Osteoblast (primary cell): Measurements from ENCODE around the gene ANKRD13C. TPM values are rescaled to one million over a fixed set of nuclear protein-coding genes. Genes with fewer than 3 reads are reported as not detected.
"Not testable (repeated sequence)": the region's sequence is repeated elsewhere in the genome, so short reads cannot be mapped to it uniquely, and the experiment has no call there.

Experiments
- DNase-seq: peaks from one replicate; pipeline ENCODE4 v3.0.0; 2011; ENCODE audit warnings: low spot score, mixed read lengths; ENCODE audit not compliant: insufficient read length; ENCODE audit errors: missing footprints
- H2AFZ ChIP-seq: 2 replicates; pipeline ENCODE4 v1.6.0; 2011; ENCODE audit warnings: mild to moderate bottlenecking, low read length
- H3K27ac ChIP-seq: 2 replicates; pipeline ENCODE4 v1.5.1; 2011; ENCODE audit warnings: mild to moderate bottlenecking, low read depth, low read length, moderate library complexity
- H3K27me3 ChIP-seq: 2 replicates; pipeline ENCODE4 v1.6.0; 2012; ENCODE audit warnings: mild to moderate bottlenecking, control low read depth, inconsistent platforms, low read length, moderate library complexity; ENCODE audit not compliant: insufficient read depth
- H3K36me3 ChIP-seq: 2 replicates; pipeline ENCODE4 v1.5.1; 2011; ENCODE audit warnings: mild to moderate bottlenecking, low read length, control low read depth, moderate library complexity; ENCODE audit not compliant: insufficient read depth
- H3K4me1 ChIP-seq: 2 replicates; pipeline ENCODE4 v1.5.1; 2011; ENCODE audit warnings: mild to moderate bottlenecking, low read length, control low read depth, moderate library complexity; ENCODE audit not compliant: insufficient read depth
- H3K4me2 ChIP-seq: 2 replicates; pipeline ENCODE4 v1.6.0; 2011; ENCODE audit warnings: mild to moderate bottlenecking, low read length; ENCODE audit not compliant: insufficient read depth
- H3K4me3 ChIP-seq: fragments of 200-600 bp; sonication (generic); 3 replicates; pipeline ENCODE4 v1.5.1; 2012; ENCODE audit warnings: mild to moderate bottlenecking, low read length, inconsistent platforms; ENCODE audit not compliant: insufficient read depth
- H3K79me2 ChIP-seq: 2 replicates; pipeline ENCODE4 v1.6.0; 2012; ENCODE audit warnings: mild to moderate bottlenecking, low read length, control low read depth, inconsistent platforms; ENCODE audit not compliant: insufficient read depth
- H3K9me3 ChIP-seq: 2 replicates; pipeline ENCODE4 v1.5.1; 2011; ENCODE audit warnings: low read depth, low read length, control low read depth
- H4K20me1 ChIP-seq: 2 replicates; pipeline ENCODE4 v1.6.0; 2012; ENCODE audit warnings: mild to moderate bottlenecking, low read length, control low read depth; ENCODE audit not compliant: insufficient read depth
- CTCF ChIP-seq: IDR thresholded peaks from 2 replicates; pipeline ENCODE4 v1.5.1; 2011; ENCODE audit warnings: mild to moderate bottlenecking, low read depth, low read length, moderate library complexity; ENCODE audit errors: extremely low read depth
- total RNA-seq: library from RNA; depleted of rRNA; stranded (reverse); fragments of >200 nt; gene quantifications from 2 replicates; pipeline ENCODE4 v1.2.3, GENCODE V29; 2012

The ANKRD13C gene
- total RNA-seq, 1 donor, result 39.1 TPM

DNA sequence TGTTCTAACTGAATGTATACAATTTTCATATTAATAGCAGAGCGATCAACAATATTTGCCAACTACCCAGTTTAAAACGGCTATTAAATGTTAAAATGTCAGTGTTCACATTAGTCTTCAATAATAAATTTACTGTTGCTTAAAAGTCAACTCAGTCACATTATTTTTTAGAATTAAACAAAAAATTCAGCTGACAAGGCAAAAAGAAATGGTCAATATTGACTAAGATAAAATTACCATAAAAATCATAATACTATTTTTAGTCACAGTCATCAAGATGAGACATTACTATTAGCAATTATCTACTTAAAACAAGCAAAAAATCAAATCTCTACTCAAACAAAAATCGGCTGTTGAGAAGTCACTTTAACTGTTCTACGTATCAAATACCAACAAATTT lies 1.5 kb downstream of the ANKRD13C start:
- Histone ChIP-seq H3K9me3 (no peaks in the 10 kb centered on the region), H2AFZ (no peak overlapping the region)
- no peak for DNase-seq

GRCh38 chr1:70349799-70350198 lies 4.7 kb downstream of the ANKRD13C start:
- not testable (repeated sequence) for DNase-seq, H3K4me3 ChIP-seq, H3K27me3 ChIP-seq, H3K36me3 ChIP-seq, H3K4me1 ChIP-seq, H3K9me3 ChIP-seq, H3K4me2 ChIP-seq, H2AFZ ChIP-seq, H3K27ac ChIP-seq
- Histone ChIP-seq H4K20me1 (peaks cover 37% of the 10 kb centered on the region), H3K79me2 (peaks cover 93% of the 10 kb centered on the region)

More for the DNA sequence above, 1.5 kb downstream of the ANKRD13C start:
- TF ChIP-seq CTCF, result no peak
- H3K4me1 ChIP-seq, result no peaks in the 10 kb centered on the region
- H3K36me3 ChIP-seq, result no peaks in the 10 kb centered on the region
- peaks cover 67% of the 10 kb centered on the region for H3K79me2 ChIP-seq
- H3K4me3 ChIP-seq, result peak overlapping the region; percentile 94
- H3K27me3 ChIP-seq, result no peaks in the 10 kb centered on the region
- H3K4me2 ChIP-seq, result peak overlapping the region; percentile 94
- H4K20me1 ChIP-seq, result peaks cover 25% of the 10 kb centered on the region
- peak overlapping the region; percentile 97 for H3K27ac ChIP-seq

GRCh38 chr1:70348399-70349165 lies 5.9 kb downstream of the ANKRD13C start:
- Histone ChIP-seq H3K27me3 (no peaks in the 10 kb centered on the region), H3K79me2 (peaks cover 94% of the 10 kb centered on the region), H2AFZ (no peak overlapping the region), H4K20me1 (peaks cover 37% of the 10 kb centered on the region), H3K4me3 (no peak overlapping the region), H3K9me3 (no peaks in the 10 kb centered on the region), H3K27ac (no peak overlapping the region), H3K4me1 (no peaks in the 10 kb centered on the region), H3K4me2 (no peak overlapping the region), H3K36me3 (no peaks in the 10 kb centered on the region)
- DNase-seq, result no peak
- no peak for TF ChIP-seq CTCF

DNA sequence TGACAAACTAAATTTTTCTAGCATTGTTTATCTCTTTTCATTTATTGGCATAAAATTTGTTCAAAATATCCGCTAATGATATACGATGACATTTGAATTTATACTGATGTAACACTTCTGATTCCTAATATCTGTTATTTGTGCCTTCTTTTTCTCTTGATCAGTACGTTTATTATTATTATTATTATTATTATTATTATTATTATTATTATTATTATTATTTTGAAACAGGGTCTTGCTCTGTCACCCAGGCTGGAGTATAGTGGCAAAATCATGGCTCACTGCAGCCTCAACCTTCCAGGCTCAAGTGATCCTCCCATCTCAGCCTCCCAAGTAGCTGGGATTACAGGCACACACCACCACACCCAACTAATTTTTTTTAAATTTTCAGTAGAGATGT lies 14.9 kb downstream of the ANKRD13C start:
- not testable (repeated sequence) for H2AFZ ChIP-seq, H3K27me3 ChIP-seq, H3K27ac ChIP-seq, H3K36me3 ChIP-seq, H3K4me1 ChIP-seq, H3K4me3 ChIP-seq, H3K4me2 ChIP-seq, H4K20me1 ChIP-seq, H3K9me3 ChIP-seq, DNase-seq
- peaks cover 80% of the 10 kb centered on the region for H3K79me2 ChIP-seq

GRCh38 chr1:70336050-70336449 lies 18.5 kb downstream of the ANKRD13C start:
- Histone ChIP-seq H3K27me3 (no peaks in the 10 kb centered on the region), H3K36me3 (peaks cover 9% of the 10 kb centered on the region), H3K4me2 (no peak overlapping the region), H3K79me2 (peaks cover 67% of the 10 kb centered on the region), H3K9me3 (no peaks in the 10 kb centered on the region), H3K27ac (no peak overlapping the region), H3K4me3 (no peak overlapping the region), H3K4me1 (no peaks in the 10 kb centered on the region), H4K20me1 (peaks cover 4% of the 10 kb centered on the region), H2AFZ (no peak overlapping the region)
- no peak for DNase-seq
- no peak for TF ChIP-seq CTCF
